GM13976 (cell line): ENCODE data around the gene EEF1A1.
"Not testable (repeated sequence)": the region's sequence is repeated elsewhere in the genome, so short reads cannot be mapped to it uniquely, and the experiment has no call there.

Experiments used
- DNase-seq: peaks from one replicate; pipeline ENCODE4 v3.0.0; 2012; ENCODE audit warnings: low spot score
- CTCF ChIP-seq: IDR thresholded peaks from 2 replicates; pipeline ENCODE4 v1.5.1; 2012; ENCODE audit warnings: borderline replicate concordance, mild to moderate bottlenecking; ENCODE audit not compliant: insufficient read depth; ENCODE audit errors: extremely low read depth, missing control alignments, control extremely low read depth
- in situ Hi-C: fragments of 300-500 bp; cut with MboI; formaldehyde crosslinking; loops from one replicate; pipeline ENCODE4 v1.12.0; 2022; ENCODE audit warnings: low sequenced_read_pairs, mixed read lengths, inconsistent platforms; ENCODE audit not compliant: unreplicated experiment

EEF1A1 gene

GRCh38 chr6:73520688-73521350 is at the start of gene EEF1A1:
Gene EEF1A1, minus strand, starts transcription at chr6:73521032. Its CDS starts 1,006 bp downstream, at chr6:73520026.
- no peak for TF ChIP-seq CTCF
- in situ Hi-C loops: no loop called here
- DNase-seq: peak; percentile 92

GRCh38 chr6:73569121-73569520 is 48.3 kb upstream of the EEF1A1 start:
- no peak for TF ChIP-seq CTCF
- in situ Hi-C loops: no loop called here
- DNase-seq: no peak

- no peak for TF ChIP-seq CTCF
- no peak for DNase-seq
- in situ Hi-C loops: no loop called here
These were observed 46.2 kb upstream of the EEF1A1 start for GRCh38 chr6:73566954-73567591.

GRCh38 chr6:73566486-73566871 is 45.6 kb upstream of the EEF1A1 start:
- DNase-seq, in situ Hi-C loops: not testable (repeated sequence)

GRCh38 chr6:73565767-73566485 is 45.1 kb upstream of the EEF1A1 start:
- in situ Hi-C loops: no loop called here
- TF ChIP-seq CTCF: no peak
- no peak for DNase-seq

GRCh38 chr6:73564578-73565345 is 43.9 kb upstream of the EEF1A1 start:
- TF ChIP-seq CTCF: no peak
- no peak for DNase-seq
- in situ Hi-C loops: no loop called here
